BJ (cell line): ENCODE measurements around the gene CTNNA1. TPM values are rescaled to one million over a fixed set of nuclear protein-coding genes. Genes with fewer than 3 reads are reported as not detected.

Experiments
- CTCF ChIA-PET: fragments of 350-600 bp; formaldehyde crosslinking; extraction: SDS; loops from one replicate; lab custom pipeline; 2021; ENCODE audit warnings: antibody characterized with exemption, inconsistent platforms; lab: Yijun Ruan, JAX
- POLR2A ChIA-PET: fragments of 300-600 bp; sonication (Branson Sonifier 250); formaldehyde crosslinking; extraction: SDS; loops from one replicate; lab custom pipeline; 2021; ENCODE audit warnings: antibody characterized with exemption; lab: Charles Lee
- DNase-seq: peaks from one replicate; pipeline ENCODE4 v3.0.0-alpha.2; 2011; ENCODE audit warnings: low read depth
- H3K27me3 ChIP-seq: 2 replicates; pipeline ENCODE4 v1.6.0; 2011; ENCODE audit warnings: low read length; ENCODE audit not compliant: control insufficient read depth, insufficient read depth
- H3K36me3 ChIP-seq: 2 replicates; pipeline ENCODE4 v1.5.1; 2011; ENCODE audit warnings: low read length; ENCODE audit not compliant: control insufficient read depth, insufficient read depth
- H3K4me3 ChIP-seq: 2 replicates; pipeline ENCODE4 v1.5.1; 2011; ENCODE audit warnings: low read depth, mild to moderate bottlenecking, control low read depth, low read length
- polyA plus RNA-seq: library from polyadenylated mRNA; depleted of rRNA; stranded (reverse); fragments of >200 nt; gene quantifications from 2 replicates; pipeline ENCODE4 v1.2.3, GENCODE V29; 2011
- TF ChIP-seq, protein P1 (sequence below): IDR thresholded peaks from 2 replicates; pipeline ENCODE4 v1.5.1; 2011; ENCODE audit warnings: low read depth, mild to moderate bottlenecking, control low read depth, inconsistent platforms, low read length, moderate library complexity; ENCODE audit not compliant: insufficient read depth

CTNNA1 gene
- polyA plus RNA-seq, 1 experiment = 169 TPM

GRCh38 chr5:138974227-138975063 lies 221.2 kb downstream of the CTNNA1 start:
- Histone ChIP-seq H3K27me3 (no peaks in the 10 kb centered on the region), H3K4me3 (no peak overlapping the region), H3K36me3 (no peaks in the 10 kb centered on the region)
- ChIA-PET CTCF (interaction anchor here (0.6 kb wide), 1 partner anchor 59 kb away, joined by 3 read pairs; no protein-coding TSS in a partner anchor), POLR2A (no interaction called here)
- no peak for DNase-seq
- TF ChIP-seq, protein P1, sequence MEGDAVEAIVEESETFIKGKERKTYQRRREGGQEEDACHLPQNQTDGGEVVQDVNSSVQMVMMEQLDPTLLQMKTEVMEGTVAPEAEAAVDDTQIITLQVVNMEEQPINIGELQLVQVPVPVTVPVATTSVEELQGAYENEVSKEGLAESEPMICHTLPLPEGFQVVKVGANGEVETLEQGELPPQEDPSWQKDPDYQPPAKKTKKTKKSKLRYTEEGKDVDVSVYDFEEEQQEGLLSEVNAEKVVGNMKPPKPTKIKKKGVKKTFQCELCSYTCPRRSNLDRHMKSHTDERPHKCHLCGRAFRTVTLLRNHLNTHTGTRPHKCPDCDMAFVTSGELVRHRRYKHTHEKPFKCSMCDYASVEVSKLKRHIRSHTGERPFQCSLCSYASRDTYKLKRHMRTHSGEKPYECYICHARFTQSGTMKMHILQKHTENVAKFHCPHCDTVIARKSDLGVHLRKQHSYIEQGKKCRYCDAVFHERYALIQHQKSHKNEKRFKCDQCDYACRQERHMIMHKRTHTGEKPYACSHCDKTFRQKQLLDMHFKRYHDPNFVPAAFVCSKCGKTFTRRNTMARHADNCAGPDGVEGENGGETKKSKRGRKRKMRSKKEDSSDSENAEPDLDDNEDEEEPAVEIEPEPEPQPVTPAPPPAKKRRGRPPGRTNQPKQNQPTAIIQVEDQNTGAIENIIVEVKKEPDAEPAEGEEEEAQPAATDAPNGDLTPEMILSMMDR = no peak

GRCh38 chr5:138975098-138975847 lies 222.0 kb downstream of the CTNNA1 start:
- ChIA-PET POLR2A (interaction anchor here (0.9 kb wide), 1 partner anchor 7 kb away, joined by 4 read pairs; no protein-coding TSS in a partner anchor), CTCF (interaction anchor here (0.6 kb wide), 1 partner anchor 58 kb away, joined by 3 read pairs; no protein-coding TSS in a partner anchor)
- TF ChIP-seq, protein P1 = no peak
- no peak for DNase-seq
- Histone ChIP-seq H3K36me3 (no peaks in the 10 kb centered on the region), H3K4me3 (no peak overlapping the region), H3K27me3 (no peaks in the 10 kb centered on the region)

- POLR2A ChIA-PET = interaction anchor here (0.7 kb wide), 1 partner anchor 205 kb away, joined by 21 read pairs; no protein-coding TSS in a partner anchor
- TF ChIP-seq, protein P1 = no peak
- Histone ChIP-seq H3K36me3 (no peaks in the 10 kb centered on the region), H3K4me3 (no peak overlapping the region), H3K27me3 (no peaks in the 10 kb centered on the region)
- no peak for DNase-seq
- CTCF ChIA-PET = no interaction called here
These were observed 224.9 kb downstream of the CTNNA1 start for GRCh38 chr5:138978080-138978479.

DNA sequence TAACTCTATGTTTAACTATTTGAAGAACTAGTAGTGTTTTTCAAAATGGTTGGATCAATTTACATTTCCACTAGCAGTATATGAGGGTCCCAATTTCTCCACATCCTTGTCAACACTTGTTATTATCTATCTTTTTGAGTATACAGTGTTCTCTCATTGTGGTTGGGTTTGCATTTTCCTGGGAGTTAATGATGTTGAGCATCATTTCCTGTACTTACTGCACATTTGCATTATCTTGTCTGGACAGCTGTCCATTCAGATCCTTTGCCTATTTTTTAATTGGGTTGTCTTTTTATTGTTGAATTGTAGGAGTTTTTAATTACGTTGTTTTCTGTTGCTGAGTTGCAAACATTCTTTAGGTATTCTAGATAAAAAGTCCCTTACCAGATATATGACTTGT lies 225.4 kb downstream of the CTNNA1 start:
- TF ChIP-seq, protein P1 = no peak
- Histone ChIP-seq H3K4me3 (no peak overlapping the region), H3K27me3 (no peaks in the 10 kb centered on the region), H3K36me3 (no peaks in the 10 kb centered on the region)
- no peak for DNase-seq
- CTCF ChIA-PET = no interaction called here
- POLR2A ChIA-PET = interaction anchor here (0.7 kb wide), 1 partner anchor 206 kb away, joined by 21 read pairs; no protein-coding TSS in a partner anchor
